Measurements from ENCODE around the gene IL22RA2. TPM values are rescaled to one million over a fixed set of nuclear protein-coding genes. Genes with fewer than 3 reads are reported as not detected.

Gene IL22RA2
- total and polyA plus RNA-seq, 2 of the 13 experiments (the other 11 are each of a cell fraction or from before 2014, with no cell fraction given) = not detected

GRCh38 chr6:137202078-137202477 is 28.6 kb upstream of the IL22RA2 start:
- Histone ChIP-seq H3K36me3 (replicated peaks in 1 of 2; ENCODE audit: control insufficient read depth in 1 of 2, insufficient read depth in 2 of 2, low read length in 2 of 2) (peaks cover 24 to 80% of the 10 kb centered on the region in 2 experiments), H3K4me2 (ENCODE audit: low read depth, low read length) (no peak overlapping the region), H3K4me3 (replicated peaks in 1 of 3; ENCODE audit: insufficient read depth in 1 of 3, low read depth in 2 of 3, low read length in 3 of 3) (no peak overlapping the region), H3K4me1 (ENCODE audit: insufficient read depth, low read length) (no peaks in the 10 kb centered on the region), H3K9me3 (ENCODE audit: low read length) (no peaks in the 10 kb centered on the region), H3K79me2 (ENCODE audit: insufficient read depth, low read length) (peaks cover 6% of the 10 kb centered on the region), H3K27me3 (ENCODE audit: control insufficient read depth in 1 of 2, insufficient read depth in 2 of 2, low read length in 2 of 2) (no peaks in the 10 kb centered on the region), H4K20me1 (ENCODE audit: insufficient read depth, low read length) (no peaks in the 10 kb centered on the region), H2AFZ (ENCODE audit: low read length) (no peak overlapping the region), H3K27ac (ENCODE audit: extremely low read length, insufficient read depth, low read length) (no peak overlapping the region), H3K9ac (ENCODE audit: insufficient read depth, low read depth, low read length) (no peak overlapping the region)
- TF ChIP-seq NFIC (IDR thresholded peaks at IDR 0.05; ENCODE audit: low read length) = no peak
- 0 out of 2 replicates have a peak, but pooled peaks have one; percentile 30 for TF ChIP-seq STAG1 (CRISPR knock-in tag; IDR thresholded peaks at IDR 0.05)
- 0 out of 2 replicates have a peak, but pooled peaks have one; percentile 28 for TF ChIP-seq CTCF (CRISPR knock-in tag; IDR thresholded peaks at IDR 0.05)
- TSS peak; percentile 8 for BruUV-seq (replicated peaks)
- CTCF ChIA-PET (ENCODE audit: low intra/inter-chr PET ratio, low total read pairs) = interaction anchor here (0.7 kb wide), 1 partner anchor 108 kb away, joined by 4 read pairs; no protein-coding TSS in a partner anchor
- ATAC-seq = peak; percentile 60
- intact Hi-C loops (cut with micrococcal nuclease; ENCODE audit: unreplicated experiment) (loop anchor here (5.0 kb wide), 1 partner anchor 40 kb away; no protein-coding TSS in a partner anchor), in situ Hi-C loops (cut with HindIII; ENCODE audit: extremely low pct_ligation_motif_present, low pct_unique_long_range_greater_than_20kb) (no loop called here)
- no peak for DNase-seq (ENCODE audit: low spot score)
- no peak for FAIRE-seq
- POLR2A ChIA-PET = no interaction called here
- 92% methylated on average over 6 of the region's 6 CpGs for WGBS (ENCODE audit: low lambda C conversion rate)

- ATAC-seq (no peak), FAIRE-seq (no peak), DNase-seq (ENCODE audit: low spot score) (no peak)
- H3K9me3 ChIP-seq (ENCODE audit: low read length) = no peaks in the 10 kb centered on the region
- H3K36me3 ChIP-seq (replicated peaks in 1 of 2; ENCODE audit: control insufficient read depth in 1 of 2, insufficient read depth in 2 of 2, low read length in 2 of 2) = peaks cover 22 to 70% of the 10 kb centered on the region in 2 experiments
- no peaks in the 10 kb centered on the region for H4K20me1 ChIP-seq (ENCODE audit: insufficient read depth, low read length)
- H3K9ac ChIP-seq (ENCODE audit: insufficient read depth, low read depth, low read length) = no peak overlapping the region
- BruUV-seq (replicated peaks) = no TSS peak
- in situ Hi-C loops (cut with HindIII; ENCODE audit: extremely low pct_ligation_motif_present, low pct_unique_long_range_greater_than_20kb) = no loop called here
- CTCF ChIA-PET (ENCODE audit: low intra/inter-chr PET ratio, low total read pairs) = no interaction called here
- H2AFZ ChIP-seq (ENCODE audit: low read length) = no peak overlapping the region
- intact Hi-C loops (cut with micrococcal nuclease; ENCODE audit: unreplicated experiment) = loop anchor here (5.0 kb wide), 1 partner anchor 41 kb away; no protein-coding TSS in a partner anchor
- no peak overlapping the region for H3K4me3 ChIP-seq (replicated peaks in 1 of 3; ENCODE audit: insufficient read depth in 1 of 3, low read depth in 2 of 3, low read length in 3 of 3)
- POLR2A ChIA-PET = no interaction called here
- H3K4me1 ChIP-seq (ENCODE audit: insufficient read depth, low read length) = no peaks in the 10 kb centered on the region
- H3K79me2 ChIP-seq (ENCODE audit: insufficient read depth, low read length) = no peaks in the 10 kb centered on the region
- H3K27ac ChIP-seq (ENCODE audit: extremely low read length, insufficient read depth, low read length) = no peak overlapping the region
- H3K27me3 ChIP-seq (ENCODE audit: control insufficient read depth in 1 of 2, insufficient read depth in 2 of 2, low read length in 2 of 2) = no peaks in the 10 kb centered on the region
- WGBS (ENCODE audit: low lambda C conversion rate) = 94% methylated on average over 1 of the region's 1 CpG
- no peak overlapping the region for H3K4me2 ChIP-seq (ENCODE audit: low read depth, low read length)
- TF ChIP-seq ZNF432 (CRISPR knock-in tag; IDR thresholded peaks at IDR 0.05; ENCODE audit: borderline replicate concordance) (no peak), HOXA5 (CRISPR knock-in tag; IDR thresholded peaks at IDR 0.05) (no peak), SNRNP70 (IDR thresholded peaks at IDR 0.05; ENCODE audit: low read depth, low read length) (no peak), SAFB2 (CRISPR knock-in tag; IDR thresholded peaks at IDR 0.05; ENCODE audit: borderline replicate concordance, low read depth) (no peak), FOXA3 (CRISPR knock-in tag; IDR thresholded peaks at IDR 0.05) (no peak), SALL2 (CRISPR knock-in tag; IDR thresholded peaks at IDR 0.05) (no peak), IKZF5 (CRISPR knock-in tag; IDR thresholded peaks at IDR 0.05) (no peak), BATF2 (CRISPR knock-in tag; IDR thresholded peaks at IDR 0.05) (no peak), PREB (CRISPR knock-in tag; IDR thresholded peaks at IDR 0.05) (no peak), MTA3 (CRISPR knock-in tag; IDR thresholded peaks at IDR 0.05) (no peak), ZNF430 (CRISPR knock-in tag; IDR thresholded peaks at IDR 0.05) (no peak), ZNF792 (CRISPR knock-in tag; IDR thresholded peaks at IDR 0.05) (no peak)
These were observed 27.6 kb upstream of the IL22RA2 start for GRCh38 chr6:137201006-137201405.

All from HepG2 (cell line).